Measurements from ENCODE around the gene ITGB3. TPM values are rescaled to one million over a fixed set of nuclear protein-coding genes. Genes with fewer than 3 reads are reported as not detected.

The ITGB3 gene
- total and polyA plus RNA-seq, 7 donors, result 0.69 to 62.7 (median 28.5) TPM

- Histone ChIP-seq H3K9me3 (no peaks in the 10 kb centered on the region), H3K36me3 (peaks cover 0 to 16% (median 2%) of the 10 kb centered on the region in 4 donors), H3K4me1 (peaks cover 0 to 24% (median 18%) of the 10 kb centered on the region in 4 donors), H3K27ac (peak overlapping the region; percentile 72 to 82 (median 80)), H3K4me3 (no peak overlapping the region), H3K27me3 (no peaks in the 10 kb centered on the region)
- TF ChIP-seq POLR2A (IDR thresholded peaks at IDR 0.05), result no peak
- peak; percentile 73 to 95 (median 82) for TF ChIP-seq CTCF (IDR thresholded peaks at IDR 0.05)
- peak in 1 of 4 donors; percentile 20 for TF ChIP-seq EP300 (IDR thresholded peaks at IDR 0.05)
- TF ChIP-seq POLR2AphosphoS5 (IDR thresholded peaks at IDR 0.05), result peak in 3 of 4 donors; percentile 2 to 43 (median 23)
- intact Hi-C loops (cut with DNase I), result loop anchor here (1.0 to 2.0 kb wide), 2 partner anchors 63 to 86 kb away; partner anchors contain the start of gene ITGB3
- no peak for DNase-seq
- WGBS, 2 donors, result 28 to 36% methylated on average over 7 of the region's 7 CpGs
These were observed 62.0 kb downstream of the ITGB3 start for GRCh38 chr17:47315451-47316266.

- H3K9me3 ChIP-seq, result no peaks in the 10 kb centered on the region
- peaks cover 0 to 24% (median 18%) of the 10 kb centered on the region in 4 donors for H3K4me1 ChIP-seq
- H3K4me3 ChIP-seq, result no peak overlapping the region
- H3K27ac ChIP-seq, result peak overlapping the region; percentile 72 to 82 (median 80)
- intact Hi-C loops (cut with DNase I), result loop anchor here (2.0 kb wide), 1 partner anchor 64 kb away; the partner anchor contains the start of gene ITGB3
- TF ChIP-seq POLR2AphosphoS5 (IDR thresholded peaks at IDR 0.05) (peak in 1 of 4 donors; percentile 40), EP300 (IDR thresholded peaks at IDR 0.05) (no peak)
- H3K27me3 ChIP-seq, result no peaks in the 10 kb centered on the region
- 7 to 29% methylated on average over 3 of the region's 3 CpGs for WGBS, 2 donors
- peaks cover 0 to 9% (median 0%) of the 10 kb centered on the region in 4 donors for H3K36me3 ChIP-seq
- no peak for DNase-seq
These were observed 62.7 kb downstream of the ITGB3 start for GRCh38 chr17:47316311-47316710.

- 81 to 88% methylated on average over 2 of the region's 2 CpGs for WGBS, 2 donors
- Histone ChIP-seq H3K36me3 (peaks cover 0 to 3% (median 0%) of the 10 kb centered on the region in 4 donors), H3K4me1 (peaks cover 0 to 24% (median 18%) of the 10 kb centered on the region in 4 donors), H3K27me3 (no peaks in the 10 kb centered on the region), H3K4me3 (no peak overlapping the region), H3K9me3 (no peaks in the 10 kb centered on the region), H3K27ac (peak overlapping the region in 3 of 4 donors; percentile 72 to 82 (median 79))
- TF ChIP-seq POLR2AphosphoS5 (IDR thresholded peaks at IDR 0.05) (no peak), CTCF (IDR thresholded peaks at IDR 0.05) (no peak), EP300 (IDR thresholded peaks at IDR 0.05) (no peak), POLR2A (IDR thresholded peaks at IDR 0.05) (no peak)
- intact Hi-C loops (cut with DNase I), result loop anchor here (2.0 kb wide), 1 partner anchor 64 kb away; the partner anchor contains the start of gene ITGB3
- no peak for DNase-seq
These were observed 63.5 kb downstream of the ITGB3 start for GRCh38 chr17:47317119-47317518.

DNA sequence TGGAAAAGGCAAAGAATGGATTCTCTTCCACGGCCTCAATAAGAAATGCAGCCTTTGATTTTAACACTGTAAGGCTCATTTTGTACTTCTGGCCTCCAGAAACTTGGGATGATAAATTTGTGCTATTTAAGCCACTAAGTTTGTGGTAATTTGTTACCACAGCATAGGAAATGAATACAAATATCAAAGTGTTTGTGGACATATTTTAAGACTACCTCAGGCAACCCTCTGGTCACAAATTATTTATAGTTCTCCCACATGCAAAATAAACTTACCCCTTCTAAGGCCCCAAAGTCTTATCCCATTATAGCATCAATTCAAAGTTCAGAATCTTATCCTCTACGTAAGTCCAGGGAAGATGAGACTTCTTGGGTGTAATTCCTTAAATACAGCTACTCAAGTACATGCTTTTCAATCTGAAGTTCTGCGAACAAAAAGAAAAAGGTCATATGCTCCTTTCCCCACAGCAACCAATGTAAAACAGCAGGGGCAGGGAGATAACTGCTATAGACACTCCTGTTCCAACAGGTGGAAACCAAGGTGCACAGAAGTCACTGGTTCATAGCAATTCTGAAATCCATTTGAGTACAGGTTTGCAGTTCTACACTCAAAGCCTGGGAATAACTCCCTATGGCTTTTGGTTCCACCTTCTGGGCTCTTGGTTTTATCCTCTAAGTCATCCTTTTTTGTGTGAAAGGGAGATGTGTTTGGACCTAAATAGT is 64.7 kb downstream of the ITGB3 start:
- Histone ChIP-seq H3K9me3 (no peaks in the 10 kb centered on the region), H3K4me3 (no peak overlapping the region), H3K36me3 (no peaks in the 10 kb centered on the region), H3K27ac (no peak overlapping the region), H3K27me3 (no peaks in the 10 kb centered on the region), H3K4me1 (peaks cover 0 to 24% (median 18%) of the 10 kb centered on the region in 4 donors)
- WGBS, 2 donors, result 92% methylated on average over 3 of the region's 3 CpGs
- DNase-seq, result no peak
- TF ChIP-seq POLR2AphosphoS5 (IDR thresholded peaks at IDR 0.05) (no peak), POLR2A (IDR thresholded peaks at IDR 0.05) (no peak), EP300 (IDR thresholded peaks at IDR 0.05) (no peak), CTCF (IDR thresholded peaks at IDR 0.05) (no peak)
- intact Hi-C loops (cut with DNase I), result no loop called here

Data from sigmoid colon (tissue), 7 donors.